Stimulated activated CD4-positive, alpha-beta T cell treated with anti-CD3 and anti-CD28 coated beads, TNF-alpha, amount 100 ng/mL, for 48 hours (primary cell): ENCODE results near the gene WDR54.
A peak's percentile ranks its signal among the peaks of the same experiment; 100 is the strongest.
"Not testable (repeated sequence)": the region's sequence is repeated elsewhere in the genome, so short reads cannot be mapped to it uniquely, and the experiment has no call there.

Experiments used
- DNase-seq, 3 donors: peaks; one replicate each; pipeline ENCODE4 v3.0.0-alpha.2; 2020; ENCODE audit warnings: low read depth in 3 of 3

WDR54 gene

DNA sequence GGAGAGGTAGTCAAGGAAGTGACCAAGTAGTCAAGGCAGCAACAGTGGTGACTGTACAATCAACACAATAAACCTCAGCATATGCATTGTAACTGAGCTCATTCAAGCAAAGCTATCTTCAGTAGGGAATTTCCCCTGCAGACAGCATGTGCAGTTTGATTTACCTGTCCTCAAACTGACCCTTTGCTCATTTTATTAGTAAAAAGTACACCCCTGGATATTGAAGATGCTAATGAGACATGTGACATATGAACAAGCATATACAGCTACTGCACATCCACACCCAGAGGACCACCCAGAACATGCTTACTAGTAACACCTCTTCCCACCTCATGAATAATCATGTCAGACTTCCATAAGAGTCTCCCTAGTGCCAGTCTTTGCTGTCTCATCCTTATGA lies 15.5 kb upstream of the WDR54 start:
- no peak for DNase-seq

- no peak for DNase-seq
Observed at GRCh38 chr2:74407682-74408081, 13.8 kb upstream of the WDR54 start.

DNA sequence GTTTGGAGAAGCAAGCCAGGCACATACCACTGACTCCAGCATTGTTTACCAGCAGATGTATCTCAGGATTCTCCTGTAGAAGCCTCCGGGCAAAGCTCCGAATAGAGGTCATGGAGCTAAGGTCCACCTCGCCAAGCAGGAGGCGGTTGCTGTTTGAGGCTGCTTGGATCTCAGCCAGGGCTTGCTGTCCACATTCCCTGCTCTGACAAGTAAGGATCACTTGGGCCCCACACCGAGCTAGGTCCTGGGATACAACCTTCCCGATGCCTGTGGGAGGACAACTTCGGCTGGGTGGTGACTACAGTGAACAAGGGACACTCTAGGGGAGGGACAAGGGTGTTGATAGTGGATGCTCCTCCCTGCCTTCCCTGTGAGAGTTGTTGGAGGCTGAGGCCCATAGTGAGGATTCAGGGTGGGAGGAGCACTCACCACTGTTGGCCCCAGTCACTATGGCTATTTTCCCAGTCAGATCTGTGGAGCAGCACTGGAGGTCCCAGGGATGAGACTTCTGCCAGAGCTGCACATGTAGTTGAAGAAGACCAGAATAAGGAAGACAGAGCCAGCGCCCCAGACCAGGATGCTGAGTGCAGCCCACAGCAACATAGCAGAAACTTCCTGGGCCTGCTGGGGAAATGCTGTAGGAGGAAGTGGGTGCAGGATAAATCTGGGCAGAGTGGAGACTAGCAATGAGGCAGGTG lies 8.4 kb upstream of the WDR54 start:
- no peak for DNase-seq

DNA sequence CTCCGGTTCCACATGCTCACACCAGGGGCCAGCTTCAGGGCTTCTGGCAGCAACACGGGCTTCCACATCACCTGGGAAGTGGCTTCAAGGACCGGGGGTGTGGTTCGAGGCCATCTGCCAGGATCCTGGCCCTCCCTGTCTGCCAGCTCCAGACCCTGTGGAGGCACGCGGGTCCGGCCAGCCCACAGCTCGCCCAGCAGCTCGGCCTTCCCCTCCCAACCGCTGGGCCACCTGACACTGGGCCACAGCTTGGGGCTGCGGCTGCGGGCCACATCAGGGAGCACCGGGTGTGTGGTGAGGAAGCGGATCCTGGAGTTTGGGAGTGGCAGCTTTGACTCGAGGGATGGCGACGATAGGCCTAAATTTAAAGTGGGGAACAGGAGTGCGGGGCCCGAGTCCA lies 7.1 kb upstream of the WDR54 start:
- no peak for DNase-seq

GRCh38 chr2:74414881-74415761 lies 6.4 kb upstream of the WDR54 start:
- peak in 1 of 3 donors; percentile 23 for DNase-seq

DNA sequence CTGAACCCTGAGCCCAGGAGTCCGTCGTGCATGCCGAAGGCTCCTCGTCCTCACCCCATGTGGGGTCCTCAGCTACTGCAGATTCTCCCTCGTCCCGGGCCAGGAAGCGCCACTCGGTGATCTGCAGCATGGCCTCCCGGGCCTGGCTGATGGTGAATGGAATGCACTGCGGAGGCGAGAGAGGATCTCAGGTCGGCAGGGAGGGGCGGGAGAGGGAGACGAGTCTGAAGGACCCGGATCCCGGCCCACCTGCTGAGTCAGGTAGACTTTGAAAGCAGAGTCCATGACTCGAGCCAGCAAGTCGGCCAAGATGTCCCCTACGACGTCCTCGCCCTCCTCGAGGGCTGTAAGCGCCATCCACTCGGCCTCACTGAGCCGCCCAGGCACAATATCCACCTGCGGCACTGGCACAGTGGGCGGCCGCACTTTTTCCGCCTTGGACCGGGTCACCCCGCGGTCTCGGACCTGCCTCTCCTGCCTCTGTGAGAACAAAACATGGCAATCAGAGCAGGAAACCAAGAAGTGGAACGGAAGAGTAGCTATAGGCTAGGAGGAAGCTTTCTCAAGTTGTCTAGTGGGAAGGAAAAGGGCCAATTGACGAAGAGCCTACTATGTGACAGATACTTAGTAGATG lies 5.7 kb upstream of the WDR54 start:
- DNase-seq: no peak

DNA sequence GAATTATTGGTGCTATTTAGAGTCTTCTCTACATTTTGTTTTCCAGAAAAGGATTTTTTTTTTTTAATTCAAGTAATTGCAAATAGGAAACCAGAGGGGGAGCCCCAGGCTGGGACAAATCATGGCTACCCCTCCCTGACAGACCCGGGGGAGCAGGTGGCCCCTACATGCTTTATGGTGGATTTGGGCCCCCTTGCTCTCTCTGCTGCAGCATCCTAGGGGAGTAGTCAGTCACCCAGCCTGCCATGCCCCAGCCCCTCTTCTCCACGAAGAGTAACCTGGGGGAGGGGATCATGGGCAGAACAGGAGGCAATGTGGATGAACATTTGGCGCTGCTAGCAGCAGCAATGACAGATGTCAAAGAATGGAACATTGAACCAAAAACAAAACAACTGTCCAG lies 4.8 kb upstream of the WDR54 start:
- no peak for DNase-seq

DNA sequence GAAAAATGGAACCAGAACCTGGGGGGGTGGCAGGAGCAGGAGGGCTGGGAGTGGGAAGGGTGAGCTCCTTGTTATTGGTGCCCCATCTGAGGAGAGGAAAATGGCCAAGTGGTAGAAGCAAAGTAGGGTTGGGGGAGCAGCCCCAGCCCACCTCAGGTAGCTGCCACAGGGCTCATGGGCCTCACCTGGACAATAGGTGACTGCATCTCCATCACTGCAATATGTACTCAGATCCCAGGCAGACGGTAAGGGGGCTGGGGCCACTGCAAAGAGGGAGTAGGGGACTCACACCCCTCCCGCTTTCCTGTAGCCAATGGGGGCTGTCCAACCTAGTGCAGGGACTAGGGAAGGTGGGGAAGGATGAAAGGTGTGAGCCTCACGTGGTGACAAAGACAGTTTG lies 4.3 kb upstream of the WDR54 start:
- no peak for DNase-seq

GRCh38 chr2:74417763-74418162 lies 3.8 kb upstream of the WDR54 start:
- DNase-seq: no peak

DNA sequence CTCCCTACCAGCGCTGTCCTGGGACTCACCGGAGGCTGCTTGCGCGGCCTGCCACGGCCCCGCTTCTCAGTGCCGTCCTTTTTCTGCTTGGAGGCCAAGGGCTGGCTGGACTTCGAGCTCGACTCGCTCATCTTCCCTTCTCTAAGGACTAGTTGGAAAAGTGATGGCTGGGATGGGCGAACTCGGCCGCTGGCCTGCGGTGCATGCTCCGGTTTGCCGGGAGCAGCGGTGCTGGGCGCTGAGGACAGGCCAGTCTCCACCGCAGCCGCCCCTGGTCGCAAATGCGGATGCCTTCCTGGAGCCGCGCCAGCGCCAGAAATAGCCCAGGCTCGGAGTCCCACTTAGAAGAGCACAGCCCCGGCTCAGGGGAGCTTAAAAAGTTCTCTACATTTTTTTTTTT lies 3.2 kb upstream of the WDR54 start:
- DNase-seq: no peak

- no peak for DNase-seq
Observed at GRCh38 chr2:74419345-74419744, 2.2 kb upstream of the WDR54 start.

DNA sequence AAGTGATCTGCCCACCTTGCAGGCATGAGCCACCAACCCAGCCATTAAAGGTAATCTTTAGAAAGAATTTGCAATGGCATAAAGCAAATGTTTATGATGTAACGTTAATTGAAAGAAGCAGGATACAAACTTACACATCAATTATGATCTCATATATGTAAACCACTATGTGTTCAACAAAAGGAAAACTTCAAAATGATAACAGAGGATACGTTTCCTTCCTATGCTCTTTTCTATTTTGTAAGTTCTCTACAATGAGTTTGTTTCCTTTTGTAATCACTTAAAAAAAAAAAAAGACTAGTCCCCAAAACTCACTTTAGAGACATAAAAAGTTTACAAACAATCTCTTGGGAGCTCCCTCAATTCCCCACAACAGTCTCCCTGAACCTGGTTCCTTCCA lies 1.5 kb upstream of the WDR54 start:
- no peak for DNase-seq

DNA sequence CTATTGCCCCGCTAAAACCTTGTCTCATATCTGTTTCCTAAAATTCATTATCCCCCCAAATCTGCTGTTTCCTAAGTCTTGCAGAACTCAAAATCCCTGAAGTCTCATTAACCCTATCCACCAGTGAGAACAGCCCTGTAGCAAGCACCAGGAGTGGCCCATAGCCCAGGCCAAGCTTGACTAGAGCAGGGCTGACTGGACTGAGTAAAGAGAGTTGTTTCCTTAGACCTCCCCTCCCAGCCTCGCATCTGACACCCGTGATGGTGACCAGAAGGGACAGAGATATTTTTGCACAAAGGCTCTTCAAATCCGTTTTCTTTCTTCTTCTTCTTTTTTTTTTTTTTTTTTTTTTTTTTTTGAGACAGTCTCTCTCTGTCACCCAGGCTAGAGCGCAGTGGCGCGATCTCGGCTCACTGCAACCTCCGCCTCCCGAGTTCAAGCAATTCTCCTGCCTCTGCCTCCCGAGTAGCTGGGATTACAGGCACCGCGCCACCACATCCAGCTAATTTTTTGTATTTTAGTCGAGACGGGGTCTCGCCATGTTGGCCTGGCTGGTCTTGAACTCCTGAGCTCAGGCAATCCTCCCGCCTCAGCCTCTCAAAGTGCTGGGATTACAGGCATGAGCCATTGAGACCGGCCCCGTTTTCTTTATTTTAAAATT lies 957 bp upstream of the WDR54 start:
- not testable (repeated sequence) for DNase-seq

- DNase-seq: no peak
Observed at GRCh38 chr2:74423231-74424095, 1.9 kb downstream of the WDR54 start.

DNA sequence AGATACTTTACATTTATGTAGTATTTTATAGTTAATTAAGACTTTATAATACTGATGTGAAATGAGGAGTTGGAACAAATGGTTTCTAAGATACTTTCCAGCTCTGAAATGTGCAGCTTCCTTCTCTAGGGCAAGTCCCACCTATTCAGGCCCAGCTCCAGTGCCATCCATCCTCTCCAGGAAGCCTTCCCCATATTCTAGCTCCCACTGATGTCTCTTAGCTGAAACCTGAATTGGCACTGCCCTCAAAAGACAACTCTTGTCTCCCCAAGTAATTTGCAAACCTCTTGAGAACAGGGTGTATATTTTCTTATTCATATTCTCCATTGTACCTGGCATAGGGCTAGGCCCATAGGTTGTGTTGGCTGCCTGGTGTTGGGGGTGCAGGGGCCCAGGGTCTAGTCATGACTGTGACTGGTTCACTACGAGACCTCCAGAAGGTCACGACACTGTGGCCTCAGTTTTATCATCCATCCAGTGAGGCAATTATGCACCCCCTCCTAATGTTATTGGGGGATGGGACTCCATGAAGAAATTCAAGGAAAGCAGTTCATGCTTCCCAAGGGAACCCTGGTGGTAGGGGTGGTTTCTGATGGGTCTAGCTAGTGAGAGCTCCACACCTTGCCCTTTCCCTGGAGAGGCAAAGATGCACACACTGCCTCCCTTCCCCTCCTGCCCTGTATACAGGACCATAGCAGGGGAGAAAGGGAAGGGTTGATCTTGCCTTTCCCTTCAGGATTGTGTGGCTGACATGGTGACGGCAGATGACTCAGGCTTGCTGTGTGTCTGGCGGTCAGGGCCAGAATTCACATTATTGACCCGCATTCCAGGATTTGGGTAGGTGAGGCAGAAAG lies 2.8 kb downstream of the WDR54 start:
- DNase-seq: no peak

- no peak for DNase-seq
Observed at GRCh38 chr2:74424995-74425406, 3.5 kb downstream of the WDR54 start.

GRCh38 chr2:74425523-74425922 lies 4.0 kb downstream of the WDR54 start:
- DNase-seq: no peak

- DNase-seq: no peak
Observed at GRCh38 chr2:74426181-74426758, 4.7 kb downstream of the WDR54 start.

DNA sequence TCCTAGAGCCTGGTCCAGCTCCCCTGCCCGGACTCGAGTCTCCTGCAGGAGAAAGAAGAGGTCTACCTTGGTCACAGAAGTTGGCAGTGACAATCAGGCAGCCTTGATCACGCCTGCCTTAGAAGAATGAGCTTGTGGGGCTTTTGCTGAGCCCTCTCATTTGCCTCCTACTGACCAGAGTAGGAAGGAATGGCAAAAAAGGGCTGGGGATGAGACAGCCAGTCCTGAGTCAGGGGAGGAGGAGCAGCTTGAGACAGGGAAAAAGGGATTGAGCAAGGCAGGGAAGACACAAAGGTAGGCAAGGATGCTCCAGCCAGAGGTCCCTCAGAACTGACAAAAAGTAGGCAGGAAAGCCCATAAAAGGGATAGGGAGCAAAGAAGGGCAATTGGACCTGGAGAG lies 6.0 kb downstream of the WDR54 start:
- no peak for DNase-seq

DNA sequence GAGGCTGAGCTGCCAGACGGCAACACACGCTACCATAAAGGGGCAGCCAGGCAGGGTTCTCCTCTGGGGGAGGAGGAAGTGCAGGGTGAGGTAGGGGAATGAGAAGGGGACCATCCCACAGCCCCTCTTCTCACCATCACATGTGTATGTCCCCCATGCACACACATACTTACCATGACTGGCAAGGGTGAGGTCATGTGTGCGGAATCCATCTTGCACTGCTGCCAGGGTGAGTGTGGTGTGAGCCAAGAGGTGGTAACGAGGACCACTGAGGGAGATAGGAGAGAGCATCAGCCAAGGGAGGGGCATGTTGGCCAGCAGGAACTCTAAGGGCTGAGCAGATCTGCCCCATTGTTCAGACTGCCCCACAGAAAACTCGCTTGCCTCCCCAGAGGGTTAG lies 7.1 kb downstream of the WDR54 start:
- DNase-seq: no peak
